Measurements from ENCODE around the gene ZDHHC7. TPM values are rescaled to one million over a fixed set of nuclear protein-coding genes. Genes with fewer than 3 reads are reported as not detected.

ZDHHC7 gene
- total RNA-seq, 1 experiment from 2014 or later, result 109 TPM

GRCh38 chr16:85031451-85031850 is 20.1 kb upstream of the ZDHHC7 start:
- no peak for TF ChIP-seq CTCF (IDR thresholded peaks at IDR 0.05; ENCODE audit: unreplicated experiment)
- no peak overlapping the region for H3K4me3 Mint-ChIP-seq (ENCODE audit: low read depth, unreplicated experiment)
- intact Hi-C loops (cut with micrococcal nuclease; ENCODE audit: unreplicated experiment), result no loop called here
- H3K4me1 Mint-ChIP-seq (ENCODE audit: low read depth, unreplicated experiment), result peaks cover 26% of the 10 kb centered on the region
- no peak overlapping the region for H3K27ac Mint-ChIP-seq (ENCODE audit: unreplicated experiment)
- CTCF ChIA-PET, result no interaction called here
- no peak for DNase-seq
- H3K27me3 Mint-ChIP-seq (ENCODE audit: unreplicated experiment), result no peaks in the 10 kb centered on the region
- BruUV-seq (replicated peaks), result no TSS peak
- H3K9me3 Mint-ChIP-seq (ENCODE audit: low read depth, unreplicated experiment), result no peaks in the 10 kb centered on the region
- peaks cover 32% of the 10 kb centered on the region for H3K36me3 Mint-ChIP-seq (ENCODE audit: insufficient read depth, unreplicated experiment)

- H3K9me3 Mint-ChIP-seq (ENCODE audit: low read depth, unreplicated experiment), result no peaks in the 10 kb centered on the region
- no peak for DNase-seq
- H3K36me3 Mint-ChIP-seq (ENCODE audit: insufficient read depth, unreplicated experiment), result peaks cover 32% of the 10 kb centered on the region
- BruUV-seq (replicated peaks), result no TSS peak
- peaks cover 33% of the 10 kb centered on the region for H3K4me1 Mint-ChIP-seq (ENCODE audit: low read depth, unreplicated experiment)
- no peak overlapping the region for H3K27ac Mint-ChIP-seq (ENCODE audit: unreplicated experiment)
- intact Hi-C loops (cut with micrococcal nuclease; ENCODE audit: unreplicated experiment), result loop anchor here (5.0 kb wide), 1 partner anchor 38 kb away; no protein-coding TSS in a partner anchor
- no peak overlapping the region for H3K4me3 Mint-ChIP-seq (ENCODE audit: low read depth, unreplicated experiment)
- H3K27me3 Mint-ChIP-seq (ENCODE audit: unreplicated experiment), result no peaks in the 10 kb centered on the region
- CTCF ChIA-PET, result no interaction called here
- TF ChIP-seq CTCF (IDR thresholded peaks at IDR 0.05; ENCODE audit: unreplicated experiment), result no peak
Measured at GRCh38 chr16:85029981-85030401, 18.7 kb upstream of the ZDHHC7 start.

- Mint-ChIP-seq H3K27ac (ENCODE audit: unreplicated experiment) (no peak overlapping the region), H3K4me3 (ENCODE audit: low read depth, unreplicated experiment) (no peak overlapping the region), H3K4me1 (ENCODE audit: low read depth, unreplicated experiment) (peaks cover 33% of the 10 kb centered on the region), H3K36me3 (ENCODE audit: insufficient read depth, unreplicated experiment) (peaks cover 35% of the 10 kb centered on the region), H3K9me3 (ENCODE audit: low read depth, unreplicated experiment) (no peaks in the 10 kb centered on the region), H3K27me3 (ENCODE audit: unreplicated experiment) (no peaks in the 10 kb centered on the region)
- DNase-seq, result no peak
- BruUV-seq (replicated peaks), result no TSS peak
- intact Hi-C loops (cut with micrococcal nuclease; ENCODE audit: unreplicated experiment), result loop anchor here (5.0 kb wide), 1 partner anchor 37 kb away; no protein-coding TSS in a partner anchor
- TF ChIP-seq CTCF (IDR thresholded peaks at IDR 0.05; ENCODE audit: unreplicated experiment), result no peak
- CTCF ChIA-PET, result interaction anchor here (2.8 kb wide), 1 partner anchor 35 kb away, joined by 13 read pairs; no protein-coding TSS in a partner anchor
Measured at GRCh38 chr16:85029408-85029784, 18.1 kb upstream of the ZDHHC7 start.

GRCh38 chr16:85028685-85029407 is 17.5 kb upstream of the ZDHHC7 start:
- TF ChIP-seq CTCF (IDR thresholded peaks at IDR 0.05; ENCODE audit: unreplicated experiment), result no peak
- CTCF ChIA-PET, result interaction anchor here (0.5 to 2.8 kb wide), 6 partner anchors 18 to 58 kb away, joined by 3 to 13 read pairs (median 5); no protein-coding TSS in a partner anchor
- Mint-ChIP-seq H3K4me1 (ENCODE audit: low read depth, unreplicated experiment) (peaks cover 33% of the 10 kb centered on the region), H3K4me3 (ENCODE audit: low read depth, unreplicated experiment) (peak overlapping the region; percentile 85), H3K27me3 (ENCODE audit: unreplicated experiment) (no peaks in the 10 kb centered on the region), H3K9me3 (ENCODE audit: low read depth, unreplicated experiment) (no peaks in the 10 kb centered on the region), H3K36me3 (ENCODE audit: insufficient read depth, unreplicated experiment) (peaks cover 36% of the 10 kb centered on the region), H3K27ac (ENCODE audit: unreplicated experiment) (no peak overlapping the region)
- intact Hi-C loops (cut with micrococcal nuclease; ENCODE audit: unreplicated experiment), result loop anchor here (5.0 kb wide), 1 partner anchor 37 kb away; no protein-coding TSS in a partner anchor
- DNase-seq, result peak; percentile 74
- BruUV-seq (replicated peaks), result TSS peak; percentile 66

Data from Calu3 (cell line).